Calu3 (cell line): Measurements from ENCODE around the gene MORN5. TPM values are rescaled to one million over a fixed set of nuclear protein-coding genes. Genes with fewer than 3 reads are reported as not detected.

ENCODE experiments used
- BruUV-seq: library from RNA; stranded (reverse); fragments of 400-500 nt; replicated peaks from 2 replicates; lab custom pipeline; 2021; lab: Mats Ljungman, UMichigan
- CTCF ChIA-PET: fragments of 300-600 bp; sonication (Branson Sonifier 250); formaldehyde crosslinking; loops from one replicate; lab custom pipeline; 2022; ENCODE audit warnings: antibody characterized with exemption; lab: Charles Lee
- DNase-seq: peaks from one replicate; pipeline ENCODE4 v3.0.0; 2022
- H3K27ac Mint-ChIP-seq: one replicate; pipeline ENCODE4 v1.8.0; 2022; ENCODE audit warnings: mixed read lengths; ENCODE audit not compliant: unreplicated experiment
- H3K27me3 Mint-ChIP-seq: one replicate; pipeline ENCODE4 v1.8.0; 2022; ENCODE audit warnings: mixed read lengths; ENCODE audit not compliant: unreplicated experiment
- H3K36me3 Mint-ChIP-seq: one replicate; pipeline ENCODE4 v1.8.0; 2022; ENCODE audit warnings: mild to moderate bottlenecking, moderate library complexity, mixed read lengths; ENCODE audit not compliant: insufficient read depth, unreplicated experiment
- H3K4me1 Mint-ChIP-seq: one replicate; pipeline ENCODE4 v1.8.0; 2022; ENCODE audit warnings: mild to moderate bottlenecking, low read depth, mixed read lengths; ENCODE audit not compliant: unreplicated experiment
- H3K4me3 Mint-ChIP-seq: one replicate; pipeline ENCODE4 v1.8.0; 2022; ENCODE audit warnings: mild to moderate bottlenecking, low read depth, moderate library complexity, mixed read lengths; ENCODE audit not compliant: unreplicated experiment
- H3K9me3 Mint-ChIP-seq: one replicate; pipeline ENCODE4 v1.8.0; 2022; ENCODE audit warnings: low read depth, mixed read lengths; ENCODE audit not compliant: unreplicated experiment
- CTCF ChIP-seq: fragments of 200-600 bp; IDR thresholded peaks from one replicate; pipeline ENCODE4 v1.8.0; 2022; ENCODE audit warnings: antibody characterized with exemption; ENCODE audit not compliant: unreplicated experiment
- intact Hi-C: fragments of 100-400 bp; cut with micrococcal nuclease; formaldehyde crosslinking; loops from one replicate; pipeline ENCODE4 v1.10.0; 2022; ENCODE audit not compliant: unreplicated experiment
- total RNA-seq: library from RNA; stranded (reverse); gene quantifications from 2 replicates; pipeline ENCODE4 v1.2.3, GENCODE V29; 2022

MORN5 gene
- total RNA-seq, 1 experiment from 2014 or later, result not detected

GRCh38 chr9:122176916-122177315, 17.2 kb downstream of the MORN5 start:
- no peaks in the 10 kb centered on the region for H3K36me3 Mint-ChIP-seq
- no TSS peak for BruUV-seq
- no peaks in the 10 kb centered on the region for H3K4me1 Mint-ChIP-seq
- H3K4me3 Mint-ChIP-seq, result no peak overlapping the region
- H3K27ac Mint-ChIP-seq, result no peak overlapping the region
- TF ChIP-seq CTCF, result no peak
- H3K27me3 Mint-ChIP-seq, result peaks cover 38% of the 10 kb centered on the region
- CTCF ChIA-PET, result no interaction called here
- intact Hi-C loops, result no loop called here
- H3K9me3 Mint-ChIP-seq, result no peaks in the 10 kb centered on the region
- no peak for DNase-seq

GRCh38 chr9:122179054-122179689, 19.5 kb downstream of the MORN5 start:
- H3K4me3 Mint-ChIP-seq, result no peak overlapping the region
- no peak for DNase-seq
- H3K36me3 Mint-ChIP-seq, result no peaks in the 10 kb centered on the region
- BruUV-seq, result no TSS peak
- no peak overlapping the region for H3K27ac Mint-ChIP-seq
- peaks cover 35% of the 10 kb centered on the region for H3K27me3 Mint-ChIP-seq
- H3K9me3 Mint-ChIP-seq, result no peaks in the 10 kb centered on the region
- intact Hi-C loops, result no loop called here
- H3K4me1 Mint-ChIP-seq, result no peaks in the 10 kb centered on the region
- TF ChIP-seq CTCF, result no peak
- CTCF ChIA-PET, result no interaction called here

- H3K4me1 Mint-ChIP-seq, result no peaks in the 10 kb centered on the region
- H3K36me3 Mint-ChIP-seq, result no peaks in the 10 kb centered on the region
- TF ChIP-seq CTCF, result no peak
- H3K9me3 Mint-ChIP-seq, result no peaks in the 10 kb centered on the region
- no TSS peak for BruUV-seq
- peaks cover 30% of the 10 kb centered on the region for H3K27me3 Mint-ChIP-seq
- H3K27ac Mint-ChIP-seq, result no peak overlapping the region
- CTCF ChIA-PET, result no interaction called here
- H3K4me3 Mint-ChIP-seq, result no peak overlapping the region
- intact Hi-C loops, result no loop called here
- DNase-seq, result no peak
These were observed 20.0 kb downstream of the MORN5 start for GRCh38 chr9:122179690-122180074.

- CTCF ChIA-PET, result no interaction called here
- Mint-ChIP-seq H3K27ac (no peak overlapping the region), H3K9me3 (no peaks in the 10 kb centered on the region), H3K36me3 (no peaks in the 10 kb centered on the region), H3K4me3 (no peak overlapping the region), H3K27me3 (peaks cover 23% of the 10 kb centered on the region), H3K4me1 (no peaks in the 10 kb centered on the region)
- DNase-seq, result peak; percentile 15
- no TSS peak for BruUV-seq
- TF ChIP-seq CTCF, result no peak
- intact Hi-C loops, result no loop called here
These were observed 20.9 kb downstream of the MORN5 start for GRCh38 chr9:122180633-122181032.
